ENCODE data around the gene KCNJ1. TPM values are rescaled to one million over a fixed set of nuclear protein-coding genes. Genes with fewer than 3 reads are reported as not detected.

Gene KCNJ1
- total and polyA plus RNA-seq, 8 donors = 0.10 TPM; not detected in 7

GRCh38 chr11:128914216-128915148, 47.4 kb upstream of the KCNJ1 start:
- intact Hi-C loops (cut with DNase I; ENCODE audit: low total_unique reads) = no loop called here
- H3K4me3 ChIP-seq = no peak overlapping the region
- H3K36me3 ChIP-seq = no peaks in the 10 kb centered on the region
- TF ChIP-seq POLR2A (IDR thresholded peaks at IDR 0.05) (no peak), EP300 (IDR thresholded peaks at IDR 0.05) (no peak), POLR2AphosphoS5 (IDR thresholded peaks at IDR 0.05) (no peak), CTCF (IDR thresholded peaks at IDR 0.05) (no peak)
- DNase-seq = no peak
- 77 to 89% (median 87%) methylated on average over 13 to 18 of the region's 18 CpGs for WGBS, 5 donors
- H3K4me1 ChIP-seq = peaks cover 0 to 10% (median under 1%) of the 10 kb centered on the region in 4 donors
- H3K27me3 ChIP-seq = peaks cover 0 to 5% (median 0%) of the 10 kb centered on the region in 3 donors
- no peak overlapping the region for H3K27ac ChIP-seq
- H3K9me3 ChIP-seq = no peaks in the 10 kb centered on the region

GRCh38 chr11:128913806-128914205, 46.7 kb upstream of the KCNJ1 start:
- Histone ChIP-seq H3K9me3 (no peaks in the 10 kb centered on the region), H3K4me3 (no peak overlapping the region), H3K27me3 (peaks cover 0 to 5% (median 0%) of the 10 kb centered on the region in 3 donors), H3K36me3 (no peaks in the 10 kb centered on the region), H3K27ac (no peak overlapping the region), H3K4me1 (peaks cover 0 to 17% (median 6%) of the 10 kb centered on the region in 4 donors)
- 83 to 95% (median 91%) methylated on average over 2 to 5 of the region's 5 CpGs for WGBS, 5 donors
- TF ChIP-seq POLR2AphosphoS5 (IDR thresholded peaks at IDR 0.05) = no peak
- TF ChIP-seq EP300 (IDR thresholded peaks at IDR 0.05) = no peak
- TF ChIP-seq CTCF (IDR thresholded peaks at IDR 0.05) = no peak
- no peak for TF ChIP-seq POLR2A (IDR thresholded peaks at IDR 0.05)
- DNase-seq = no peak
- intact Hi-C loops (cut with DNase I; ENCODE audit: low total_unique reads) = no loop called here

- H3K4me1 ChIP-seq = peaks cover 6 to 33% (median 16%) of the 10 kb centered on the region in 4 donors
- no peaks in the 10 kb centered on the region for H3K36me3 ChIP-seq
- H3K9me3 ChIP-seq = no peaks in the 10 kb centered on the region
- TF ChIP-seq POLR2AphosphoS5 (IDR thresholded peaks at IDR 0.05) (no peak), CTCF (IDR thresholded peaks at IDR 0.05) (no peak), POLR2A (IDR thresholded peaks at IDR 0.05) (no peak), EP300 (IDR thresholded peaks at IDR 0.05) (no peak)
- DNase-seq = no peak
- H3K27ac ChIP-seq = no peak overlapping the region
- peaks cover 0 to 5% (median 0%) of the 10 kb centered on the region in 3 donors for H3K27me3 ChIP-seq
- WGBS, 5 donors = 94 to 97% (median 96%) methylated on average over 18 of the region's 18 CpGs
- intact Hi-C loops (cut with DNase I; ENCODE audit: low total_unique reads) = no loop called here
- no peak overlapping the region for H3K4me3 ChIP-seq
Observed at GRCh38 chr11:128911701-128912100, 44.6 kb upstream of the KCNJ1 start.

- no peak for DNase-seq
- Histone ChIP-seq H3K27me3 (peaks cover 0 to 5% (median 0%) of the 10 kb centered on the region in 3 donors), H3K9me3 (no peaks in the 10 kb centered on the region), H3K36me3 (no peaks in the 10 kb centered on the region), H3K4me3 (no peak overlapping the region), H3K27ac (no peak overlapping the region), H3K4me1 (peaks cover 8 to 37% (median 18%) of the 10 kb centered on the region in 4 donors)
- intact Hi-C loops (cut with DNase I; ENCODE audit: low total_unique reads) = no loop called here
- 96 to 98% (median 97%) methylated on average over 14 to 17 of the region's 17 CpGs for WGBS, 5 donors
- TF ChIP-seq POLR2A (IDR thresholded peaks at IDR 0.05) (no peak), EP300 (IDR thresholded peaks at IDR 0.05) (no peak), CTCF (IDR thresholded peaks at IDR 0.05) (no peak), POLR2AphosphoS5 (IDR thresholded peaks at IDR 0.05) (no peak)
Observed at GRCh38 chr11:128911239-128911638, 44.1 kb upstream of the KCNJ1 start.

Measured in stomach (tissue), 9 donors.